HL-60 (cell line): Measurements from ENCODE around the gene SPRED3.

Source experiments
- DNase-seq, 2 experiments: peaks; one replicate each; pipeline ENCODE4 v3.0.0-alpha.2; 2010 to 2020; ENCODE audit warnings: low read depth in 1 of 2, low spot score in 1 of 2
- H3K27ac ChIP-seq: fragments of 250-450 bp; sonication (Bioruptor Pico); replicated peaks from 2 replicates; pipeline ENCODE4 v1.5.1; 2020; ENCODE audit warnings: mild to moderate bottlenecking, moderate library complexity
- H3K27me3 ChIP-seq: fragments of 250-450 bp; sonication (Bioruptor Pico); 2 replicates; pipeline ENCODE4 v1.5.1; 2021; ENCODE audit warnings: mild to moderate bottlenecking, moderate library complexity; ENCODE audit not compliant: insufficient read depth, poor library complexity, severe bottlenecking
- H3K4me3 ChIP-seq: replicated peaks from 2 replicates; pipeline ENCODE4 v1.5.1; 2011; ENCODE audit warnings: mild to moderate bottlenecking, control low read depth, low read length; ENCODE audit not compliant: insufficient read depth
- CTCF ChIP-seq: IDR thresholded peaks from one replicate; pipeline ENCODE4 v1.5.1; 2011; ENCODE audit warnings: low read length, control low read depth, inconsistent platforms; ENCODE audit not compliant: insufficient read depth
- GABPA ChIP-seq: IDR thresholded peaks from 2 replicates; pipeline ENCODE4 v1.6.1; 2012; ENCODE audit warnings: low read depth
- POLR2AphosphoS5 ChIP-seq: IDR thresholded peaks from 2 replicates; pipeline ENCODE4 v1.6.1; 2012; ENCODE audit warnings: low read depth
- REST ChIP-seq: IDR thresholded peaks from 2 replicates; pipeline ENCODE4 v1.6.1; 2012; ENCODE audit warnings: low read depth; ENCODE audit not compliant: insufficient replicate concordance
- SPI1 ChIP-seq: IDR thresholded peaks from 2 replicates; pipeline ENCODE4 v1.6.1; 2012; ENCODE audit warnings: low read depth, mild to moderate bottlenecking, borderline replicate concordance

Gene SPRED3

GRCh38 chr19:38429055-38429810 is 40.7 kb downstream of the SPRED3 start:
- TF ChIP-seq SPI1: no peak
- TF ChIP-seq REST: no peak
- TF ChIP-seq GABPA: no peak
- TF ChIP-seq CTCF: no peak
- no peak for TF ChIP-seq POLR2AphosphoS5
- H3K27ac ChIP-seq: no peak overlapping the region
- no peak for DNase-seq
- H3K27me3 ChIP-seq: no peaks in the 10 kb centered on the region
- H3K4me3 ChIP-seq: no peak overlapping the region

GRCh38 chr19:38429811-38430156 is 41.3 kb downstream of the SPRED3 start:
- no peak for DNase-seq
- H3K27me3 ChIP-seq: peaks cover 2% of the 10 kb centered on the region
- no peak overlapping the region for H3K4me3 ChIP-seq
- TF ChIP-seq SPI1 (no peak), REST (no peak), CTCF (no peak), POLR2AphosphoS5 (no peak), GABPA (no peak)
- no peak overlapping the region for H3K27ac ChIP-seq

GRCh38 chr19:38430931-38431330 is 42.4 kb downstream of the SPRED3 start:
- no peak for TF ChIP-seq POLR2AphosphoS5
- peaks cover 2% of the 10 kb centered on the region for H3K27me3 ChIP-seq
- no peak overlapping the region for H3K4me3 ChIP-seq
- no peak for DNase-seq
- H3K27ac ChIP-seq: no peak overlapping the region

GRCh38 chr19:38433268-38433733 is 44.8 kb downstream of the SPRED3 start, which contains the start of gene RYR1:
TSS of gene RYR1 (plus strand) at chr19:38433691. CDS start at chr19:38433830, 139 bp downstream.
- Histone ChIP-seq H3K27me3 (peaks cover 2% of the 10 kb centered on the region), H3K27ac (no peak within 1 kb of the TSS), H3K4me3 (no peak within 1 kb of the TSS)
- peak in 1 of 2 experiments; percentile 7 for DNase-seq
- TF ChIP-seq CTCF (no peak), REST (peak; percentile 60)
